Measurements from ENCODE around the gene COX20. TPM values are rescaled to one million over a fixed set of nuclear protein-coding genes. Genes with fewer than 3 reads are reported as not detected.

COX20 gene
- total and polyA plus RNA-seq, 2 of the 8 experiments (the other 6 are each of a cell fraction or from before 2014, with no cell fraction given), result 17.5 to 28.8 TPM

DNA sequence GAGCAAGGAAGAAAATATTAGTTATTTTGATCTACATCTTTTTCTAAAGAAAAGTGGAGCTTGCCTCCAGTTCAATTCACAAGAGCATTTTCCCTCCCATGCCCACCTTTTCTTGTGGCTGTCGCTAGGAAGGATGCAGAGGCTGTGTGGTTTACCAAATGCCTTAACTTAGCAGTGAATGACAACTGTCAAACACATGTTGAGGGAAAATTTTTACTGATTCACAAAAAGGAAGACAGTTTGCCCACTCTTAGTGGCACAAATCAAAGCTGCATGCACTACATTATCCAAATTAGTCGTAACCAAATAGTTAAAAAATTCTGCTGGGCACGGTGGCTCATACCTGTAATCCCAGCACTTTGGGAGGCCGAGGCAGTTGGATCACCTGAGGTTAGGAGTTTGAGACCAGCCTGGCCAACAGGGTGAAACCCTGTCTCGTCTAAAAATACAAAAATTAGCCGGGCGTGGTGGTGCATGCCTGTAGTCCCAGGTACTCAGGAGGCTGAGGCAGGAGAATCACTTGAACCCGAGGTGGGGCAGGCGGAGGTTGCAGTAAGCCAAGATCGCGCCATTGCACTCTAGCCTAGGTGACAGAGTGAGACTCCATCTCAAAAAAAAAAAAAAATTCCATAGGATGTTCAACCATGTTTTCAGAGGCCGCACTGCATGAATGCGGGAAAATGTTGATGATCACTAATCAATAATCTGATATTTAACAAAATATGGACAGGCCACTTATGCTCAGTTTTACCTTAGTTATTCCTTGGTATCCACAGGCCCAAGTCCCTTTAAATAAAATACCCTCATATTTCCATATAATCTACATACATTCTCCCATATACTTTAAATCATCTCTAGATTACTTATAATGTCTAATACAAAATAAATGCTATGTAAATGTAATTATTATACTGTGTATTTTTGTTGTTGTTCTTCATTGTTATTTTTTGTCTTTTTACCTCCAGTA lies 9.0 kb downstream of the COX20 start (continued):
- TF ChIP-seq SP1 (IDR thresholded peaks at IDR 0.05; ENCODE audit: low read depth, low read length), result no peak
- TF ChIP-seq SIN3A (conservative IDR thresholded peaks at IDR 0.05 in 1 of 2, IDR thresholded peaks at IDR 0.05 in 1 of 2; ENCODE audit: low read depth in 1 of 2, low read length in 2 of 2), result no peak
- no peak for TF ChIP-seq TBP (IDR thresholded peaks at IDR 0.05; ENCODE audit: low read depth, low read length)

All from H1 (cell line).